Measurements from ENCODE around the gene RNF39.
"Not testable (repeated sequence)": the region's sequence is repeated elsewhere in the genome, so short reads cannot be mapped to it uniquely, and the experiment has no call there.

RNF39 gene

GRCh38 chr6:30031381-30031780, 44.2 kb downstream of the RNF39 start:
- no peak overlapping the region for H3K9ac ChIP-seq (ENCODE audit: low read length)
- H3K79me2 ChIP-seq (ENCODE audit: insufficient read depth, low read length) = no peaks in the 10 kb centered on the region
- no peaks in the 10 kb centered on the region for H3K4me1 ChIP-seq (ENCODE audit: insufficient read depth, low read length, severe bottlenecking)
- TF ChIP-seq EZH2 (IDR thresholded peaks at IDR 0.05; ENCODE audit: borderline replicate concordance, low read length) (no peak), CTCF (IDR thresholded peaks at IDR 0.05; ENCODE audit: low read length) (no peak)
- no peaks in the 10 kb centered on the region for H3F3A ChIP-seq (ENCODE audit: insufficient read depth, low read length)
- H4K20me1 ChIP-seq (ENCODE audit: insufficient read depth, low read length) = no peaks in the 10 kb centered on the region
- no peaks in the 10 kb centered on the region for H3K9me2 ChIP-seq (ENCODE audit: low read depth, low read length)
- H3K9me3 ChIP-seq (ENCODE audit: low read length) = no peaks in the 10 kb centered on the region
- no peak overlapping the region for H2AFZ ChIP-seq (ENCODE audit: low read length)
- no peak overlapping the region for H3K27ac ChIP-seq (ENCODE audit: low read depth, low read length, poor library complexity, severe bottlenecking)
- no peaks in the 10 kb centered on the region for H3K36me3 ChIP-seq (ENCODE audit: insufficient read depth, low read length)
- H3K4me3 ChIP-seq (ENCODE audit: low read depth, low read length, poor library complexity, severe bottlenecking) = no peak overlapping the region
- no peak overlapping the region for H3K4me2 ChIP-seq (ENCODE audit: low read length)
- H3K27me3 ChIP-seq (ENCODE audit: insufficient read depth, low read length) = no peaks in the 10 kb centered on the region

- H4K20me1 ChIP-seq (ENCODE audit: insufficient read depth, low read length) = no peaks in the 10 kb centered on the region
- no peaks in the 10 kb centered on the region for H3K9me2 ChIP-seq (ENCODE audit: low read depth, low read length)
- no peak overlapping the region for H3K27ac ChIP-seq (ENCODE audit: low read depth, low read length, poor library complexity, severe bottlenecking)
- H3K27me3 ChIP-seq (ENCODE audit: insufficient read depth, low read length) = no peaks in the 10 kb centered on the region
- H3K9ac ChIP-seq (ENCODE audit: low read length) = no peak overlapping the region
- TF ChIP-seq CTCF (IDR thresholded peaks at IDR 0.05; ENCODE audit: low read length) (no peak), EZH2 (IDR thresholded peaks at IDR 0.05; ENCODE audit: borderline replicate concordance, low read length) (no peak)
- H3K36me3 ChIP-seq (ENCODE audit: insufficient read depth, low read length) = no peaks in the 10 kb centered on the region
- no peaks in the 10 kb centered on the region for H3K9me3 ChIP-seq (ENCODE audit: low read length)
- H2AFZ ChIP-seq (ENCODE audit: low read length) = no peak overlapping the region
- H3K79me2 ChIP-seq (ENCODE audit: insufficient read depth, low read length) = no peaks in the 10 kb centered on the region
- no peaks in the 10 kb centered on the region for H3F3A ChIP-seq (ENCODE audit: insufficient read depth, low read length)
- H3K4me3 ChIP-seq (ENCODE audit: low read depth, low read length, poor library complexity, severe bottlenecking) = no peak overlapping the region
- H3K4me2 ChIP-seq (ENCODE audit: low read length) = no peak overlapping the region
- no peaks in the 10 kb centered on the region for H3K4me1 ChIP-seq (ENCODE audit: insufficient read depth, low read length, severe bottlenecking)
Measured at GRCh38 chr6:30029588-30029987, 46.0 kb downstream of the RNF39 start.

GRCh38 chr6:30025186-30025585, 50.4 kb downstream of the RNF39 start:
- H4K20me1 ChIP-seq (ENCODE audit: insufficient read depth, low read length) = no peaks in the 10 kb centered on the region
- no peaks in the 10 kb centered on the region for H3K79me2 ChIP-seq (ENCODE audit: insufficient read depth, low read length)
- no peaks in the 10 kb centered on the region for H3F3A ChIP-seq (ENCODE audit: insufficient read depth, low read length)
- H3K4me1 ChIP-seq (ENCODE audit: insufficient read depth, low read length, severe bottlenecking) = no peaks in the 10 kb centered on the region
- TF ChIP-seq EZH2 (IDR thresholded peaks at IDR 0.05; ENCODE audit: borderline replicate concordance, low read length) (no peak), CTCF (IDR thresholded peaks at IDR 0.05; ENCODE audit: low read length) (no peak)
- no peaks in the 10 kb centered on the region for H3K9me3 ChIP-seq (ENCODE audit: low read length)
- H3K27me3 ChIP-seq (ENCODE audit: insufficient read depth, low read length) = no peaks in the 10 kb centered on the region
- H3K9me2 ChIP-seq (ENCODE audit: low read depth, low read length) = no peaks in the 10 kb centered on the region
- H3K4me3 ChIP-seq (ENCODE audit: low read depth, low read length, poor library complexity, severe bottlenecking) = no peak overlapping the region
- no peak overlapping the region for H3K9ac ChIP-seq (ENCODE audit: low read length)
- H3K27ac ChIP-seq (ENCODE audit: low read depth, low read length, poor library complexity, severe bottlenecking) = no peak overlapping the region
- no peaks in the 10 kb centered on the region for H3K36me3 ChIP-seq (ENCODE audit: insufficient read depth, low read length)
- H2AFZ ChIP-seq (ENCODE audit: low read length) = no peak overlapping the region
- no peak overlapping the region for H3K4me2 ChIP-seq (ENCODE audit: low read length)

GRCh38 chr6:30022712-30023111, 52.9 kb downstream of the RNF39 start:
- H3K9ac ChIP-seq (ENCODE audit: low read length); H3K27me3 ChIP-seq (ENCODE audit: insufficient read depth, low read length); H3K4me2 ChIP-seq (ENCODE audit: low read length); H3K79me2 ChIP-seq (ENCODE audit: insufficient read depth, low read length); H3K27ac ChIP-seq (ENCODE audit: low read depth, low read length, poor library complexity, severe bottlenecking); H3K4me1 ChIP-seq (ENCODE audit: insufficient read depth, low read length, severe bottlenecking); H3F3A ChIP-seq (ENCODE audit: insufficient read depth, low read length); H3K9me2 ChIP-seq (ENCODE audit: low read depth, low read length); H3K36me3 ChIP-seq (ENCODE audit: insufficient read depth, low read length); H4K20me1 ChIP-seq (ENCODE audit: insufficient read depth, low read length); H3K4me3 ChIP-seq (ENCODE audit: low read depth, low read length, poor library complexity, severe bottlenecking); H3K9me3 ChIP-seq (ENCODE audit: low read length); H2AFZ ChIP-seq (ENCODE audit: low read length): not testable (repeated sequence)

Measured in OCI-LY1 (cell line).